ENCODE results near the gene IQSEC1. TPM values are rescaled to one million over a fixed set of nuclear protein-coding genes. Genes with fewer than 3 reads are reported as not detected.

Gene IQSEC1
- total RNA-seq, 1 experiment from 2014 or later: 13.3 TPM

DNA sequence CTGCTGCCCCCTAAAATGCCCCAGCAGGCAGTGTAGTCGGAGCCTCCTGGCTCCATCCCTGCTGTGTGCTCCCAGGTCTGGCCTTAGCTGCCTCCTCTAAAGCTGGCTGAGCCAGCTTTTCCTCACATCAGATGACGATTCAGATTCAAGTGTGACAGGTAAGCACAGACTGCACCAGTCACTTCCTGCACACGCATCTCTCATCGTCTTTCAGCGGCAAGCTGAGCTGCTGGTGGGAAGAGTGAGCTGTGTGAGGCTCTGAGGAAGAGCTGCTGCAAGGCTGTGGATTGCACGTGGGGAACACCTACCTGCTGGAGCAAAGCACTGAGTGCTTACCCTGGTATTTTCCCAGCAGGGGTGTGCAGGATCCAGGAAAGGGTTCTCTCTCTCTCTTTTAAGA, 143.4 kb downstream of the IQSEC1 start:
- H3K27me3 Mint-ChIP-seq (ENCODE audit: unreplicated experiment): no peaks in the 10 kb centered on the region
- BruUV-seq (replicated peaks): no TSS peak
- H3K4me1 Mint-ChIP-seq (ENCODE audit: low read depth, unreplicated experiment): no peaks in the 10 kb centered on the region
- no peak overlapping the region for H3K27ac Mint-ChIP-seq (ENCODE audit: unreplicated experiment)
- H3K9me3 Mint-ChIP-seq (ENCODE audit: low read depth, unreplicated experiment): no peaks in the 10 kb centered on the region
- DNase-seq: no peak
- TF ChIP-seq, protein P1, sequence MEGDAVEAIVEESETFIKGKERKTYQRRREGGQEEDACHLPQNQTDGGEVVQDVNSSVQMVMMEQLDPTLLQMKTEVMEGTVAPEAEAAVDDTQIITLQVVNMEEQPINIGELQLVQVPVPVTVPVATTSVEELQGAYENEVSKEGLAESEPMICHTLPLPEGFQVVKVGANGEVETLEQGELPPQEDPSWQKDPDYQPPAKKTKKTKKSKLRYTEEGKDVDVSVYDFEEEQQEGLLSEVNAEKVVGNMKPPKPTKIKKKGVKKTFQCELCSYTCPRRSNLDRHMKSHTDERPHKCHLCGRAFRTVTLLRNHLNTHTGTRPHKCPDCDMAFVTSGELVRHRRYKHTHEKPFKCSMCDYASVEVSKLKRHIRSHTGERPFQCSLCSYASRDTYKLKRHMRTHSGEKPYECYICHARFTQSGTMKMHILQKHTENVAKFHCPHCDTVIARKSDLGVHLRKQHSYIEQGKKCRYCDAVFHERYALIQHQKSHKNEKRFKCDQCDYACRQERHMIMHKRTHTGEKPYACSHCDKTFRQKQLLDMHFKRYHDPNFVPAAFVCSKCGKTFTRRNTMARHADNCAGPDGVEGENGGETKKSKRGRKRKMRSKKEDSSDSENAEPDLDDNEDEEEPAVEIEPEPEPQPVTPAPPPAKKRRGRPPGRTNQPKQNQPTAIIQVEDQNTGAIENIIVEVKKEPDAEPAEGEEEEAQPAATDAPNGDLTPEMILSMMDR (IDR thresholded peaks at IDR 0.05; ENCODE audit: unreplicated experiment): no peak
- CTCF ChIA-PET: no interaction called here
- H3K36me3 Mint-ChIP-seq (ENCODE audit: insufficient read depth, unreplicated experiment): peaks cover 3% of the 10 kb centered on the region
- intact Hi-C loops (cut with micrococcal nuclease; ENCODE audit: unreplicated experiment): no loop called here
- H3K4me3 Mint-ChIP-seq (ENCODE audit: low read depth, unreplicated experiment): no peak overlapping the region

DNA sequence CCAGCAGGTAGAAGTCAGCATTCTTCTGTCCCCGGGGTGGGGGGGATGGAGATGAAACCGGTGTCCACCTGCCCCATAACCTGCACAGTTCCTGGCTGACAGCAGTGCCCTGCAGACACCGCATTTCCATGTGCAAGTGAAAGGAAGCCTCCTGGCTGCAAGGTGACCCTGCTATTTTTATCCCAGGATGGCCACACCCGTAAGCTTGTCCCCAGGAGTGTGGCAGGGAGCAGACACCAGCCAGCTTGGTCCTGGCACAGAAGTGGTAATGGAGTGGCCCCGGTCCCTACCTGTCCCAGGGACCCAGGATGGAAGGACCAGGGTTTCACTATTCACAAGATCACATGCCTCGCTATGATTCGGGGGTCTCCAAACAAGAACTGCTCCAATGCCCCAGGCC, 146.6 kb downstream of the IQSEC1 start:
- H3K36me3 Mint-ChIP-seq (ENCODE audit: insufficient read depth, unreplicated experiment): peaks cover 5% of the 10 kb centered on the region
- BruUV-seq (replicated peaks): no TSS peak
- intact Hi-C loops (cut with micrococcal nuclease; ENCODE audit: unreplicated experiment): no loop called here

DNA sequence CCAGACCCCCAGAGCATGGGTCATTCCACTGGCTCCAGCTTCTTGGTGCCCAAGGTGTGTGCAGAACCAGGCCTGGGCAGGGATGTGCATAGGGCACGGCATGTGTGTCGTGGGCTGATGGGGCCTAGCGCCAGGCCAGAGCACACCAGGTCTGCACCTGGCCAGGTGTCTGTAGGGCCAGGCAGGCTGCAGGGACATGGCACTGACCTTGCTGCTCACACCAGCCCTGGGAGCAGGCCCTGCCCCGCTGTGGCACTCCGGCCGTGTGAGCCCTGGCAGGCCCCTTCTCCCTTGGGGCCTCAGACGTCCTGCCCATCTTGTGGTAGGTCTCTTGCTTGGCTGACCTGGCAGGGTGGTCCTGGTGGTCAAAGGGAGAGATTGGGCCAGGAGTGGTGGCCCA, 147.6 kb downstream of the IQSEC1 start:
- H3K27me3 Mint-ChIP-seq (ENCODE audit: unreplicated experiment): no peaks in the 10 kb centered on the region
- no peak overlapping the region for H3K27ac Mint-ChIP-seq (ENCODE audit: unreplicated experiment)
- TF ChIP-seq, protein P1 (IDR thresholded peaks at IDR 0.05; ENCODE audit: unreplicated experiment): no peak
- intact Hi-C loops (cut with micrococcal nuclease; ENCODE audit: unreplicated experiment): no loop called here
- DNase-seq: no peak
- no TSS peak for BruUV-seq (replicated peaks)
- CTCF ChIA-PET: no interaction called here
- H3K4me3 Mint-ChIP-seq (ENCODE audit: low read depth, unreplicated experiment): no peak overlapping the region
- no peaks in the 10 kb centered on the region for H3K4me1 Mint-ChIP-seq (ENCODE audit: low read depth, unreplicated experiment)
- peaks cover 5% of the 10 kb centered on the region for H3K36me3 Mint-ChIP-seq (ENCODE audit: insufficient read depth, unreplicated experiment)
- H3K9me3 Mint-ChIP-seq (ENCODE audit: low read depth, unreplicated experiment): no peaks in the 10 kb centered on the region

More for the DNA sequence above, 146.6 kb downstream of the IQSEC1 start:
- Mint-ChIP-seq H3K9me3 (ENCODE audit: low read depth, unreplicated experiment) (no peaks in the 10 kb centered on the region), H3K27me3 (ENCODE audit: unreplicated experiment) (no peaks in the 10 kb centered on the region), H3K4me1 (ENCODE audit: low read depth, unreplicated experiment) (no peaks in the 10 kb centered on the region), H3K27ac (ENCODE audit: unreplicated experiment) (no peak overlapping the region), H3K4me3 (ENCODE audit: low read depth, unreplicated experiment) (no peak overlapping the region)
- no peak for DNase-seq
- CTCF ChIA-PET: no interaction called here
- TF ChIP-seq, protein P1 (IDR thresholded peaks at IDR 0.05; ENCODE audit: unreplicated experiment): no peak

DNA sequence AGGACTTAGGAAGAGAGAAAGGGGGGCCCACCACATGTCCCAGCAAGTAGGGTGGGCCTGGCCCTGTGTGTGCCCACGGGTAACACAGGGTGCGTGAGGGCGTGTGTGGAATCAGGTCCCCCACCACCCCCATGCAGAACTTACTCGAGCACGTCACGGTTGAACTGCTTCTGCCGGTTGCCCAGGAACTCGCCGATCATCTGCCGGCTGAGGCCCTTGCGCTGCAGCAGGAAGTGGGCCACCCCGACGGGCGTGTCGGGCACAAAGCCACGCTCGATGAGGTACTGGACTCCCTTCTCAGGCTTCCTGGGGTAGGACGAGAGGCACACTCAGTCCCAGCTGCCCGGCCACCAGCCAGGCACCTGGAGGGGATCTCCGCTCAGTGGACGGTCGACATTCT, 148.8 kb downstream of the IQSEC1 start:
- intact Hi-C loops (cut with micrococcal nuclease; ENCODE audit: unreplicated experiment): no loop called here
- Mint-ChIP-seq H3K27ac (ENCODE audit: unreplicated experiment) (no peak overlapping the region), H3K4me1 (ENCODE audit: low read depth, unreplicated experiment) (no peaks in the 10 kb centered on the region)

More for the DNA sequence above, 148.8 kb downstream of the IQSEC1 start:
- TF ChIP-seq, protein P1 (IDR thresholded peaks at IDR 0.05; ENCODE audit: unreplicated experiment): no peak
- peaks cover 5% of the 10 kb centered on the region for H3K36me3 Mint-ChIP-seq (ENCODE audit: insufficient read depth, unreplicated experiment)
- H3K9me3 Mint-ChIP-seq (ENCODE audit: low read depth, unreplicated experiment): no peaks in the 10 kb centered on the region
- CTCF ChIA-PET: no interaction called here
- no peak for DNase-seq
- no peak overlapping the region for H3K4me3 Mint-ChIP-seq (ENCODE audit: low read depth, unreplicated experiment)
- no peaks in the 10 kb centered on the region for H3K27me3 Mint-ChIP-seq (ENCODE audit: unreplicated experiment)
- no TSS peak for BruUV-seq (replicated peaks)
